Esophagus (tissue), 2 donors: ENCODE measurements around the gene LAMA5. TPM values are rescaled to one million over a fixed set of nuclear protein-coding genes. Genes with fewer than 3 reads are reported as not detected.

Experiments
- H3K27ac ChIP-seq, 2 donors: one replicate each; pipeline ENCODE4 v1.5.1; 2013; ENCODE audit warnings: low read depth in 2 of 2, mild to moderate bottlenecking in 2 of 2, inconsistent platforms in 1 of 2, low read length in 1 of 2, moderate library complexity in 1 of 2
- H3K27me3 ChIP-seq, 2 donors: one replicate each; pipeline ENCODE4 v1.6.1; 2013; ENCODE audit warnings: low read length in 2 of 2, control low read depth in 1 of 2, mild to moderate bottlenecking in 1 of 2; ENCODE audit not compliant: insufficient read depth in 2 of 2, control insufficient read depth in 1 of 2
- H3K36me3 ChIP-seq, 2 donors: one replicate each; pipeline ENCODE4 v1.6.1; 2013; ENCODE audit warnings: low read length in 1 of 2; ENCODE audit not compliant: control insufficient read depth in 2 of 2, insufficient read depth in 2 of 2
- H3K4me1 ChIP-seq, 2 donors: one replicate each; pipeline ENCODE4 v1.6.1; 2013; ENCODE audit warnings: low read length in 1 of 2; ENCODE audit not compliant: control insufficient read depth in 2 of 2, insufficient read depth in 2 of 2
- H3K4me3 ChIP-seq, 2 donors: one replicate each; pipeline ENCODE4 v1.5.1; 2013; ENCODE audit warnings: low read length in 2 of 2, mild to moderate bottlenecking in 2 of 2, low read depth in 1 of 2, moderate library complexity in 1 of 2
- H3K9me3 ChIP-seq, 2 donors: one replicate each; pipeline ENCODE4 v1.6.1; 2013; ENCODE audit warnings: mild to moderate bottlenecking in 2 of 2, low read depth in 1 of 2, low read length in 1 of 2, moderate library complexity in 1 of 2; ENCODE audit not compliant: control insufficient read depth in 2 of 2, insufficient read depth in 1 of 2
- WGBS, 2 donors: extraction: QIAGEN DNeasy Blood & Tissue Kit; methylation state at CpG; one replicate each; pipeline ENCODE4 v1.1.7; 2013; 5-methylcytosine and 5-hydroxymethylcytosine counted together
- polyA plus RNA-seq, 2 donors: library from polyadenylated mRNA; stranded (reverse); fragments of 200-250 nt; gene quantifications; one replicate each; pipeline ENCODE4 v1.2.3, GENCODE V29; 2013
- donor health status: healthy with polysubstance abuse.
- donor health status: Bipolar disorder and iron deficiency.

Gene LAMA5
- polyA plus RNA-seq, 2 donors = 79.9 to 329 TPM

GRCh38 chr20:62337558-62338293, 29.4 kb downstream of the LAMA5 start:
- Histone ChIP-seq H3K27ac (no peak overlapping the region), H3K27me3 (no peaks in the 10 kb centered on the region), H3K9me3 (peaks cover 0 to 7% of the 10 kb centered on the region in 2 donors), H3K4me1 (peaks cover 0 to 3% of the 10 kb centered on the region in 2 donors), H3K36me3 (peaks cover 7 to 50% of the 10 kb centered on the region in 2 donors), H3K4me3 (no peak overlapping the region)
- 81 to 83% methylated on average over 33 to 34 of the region's 34 CpGs for WGBS, 2 donors

DNA sequence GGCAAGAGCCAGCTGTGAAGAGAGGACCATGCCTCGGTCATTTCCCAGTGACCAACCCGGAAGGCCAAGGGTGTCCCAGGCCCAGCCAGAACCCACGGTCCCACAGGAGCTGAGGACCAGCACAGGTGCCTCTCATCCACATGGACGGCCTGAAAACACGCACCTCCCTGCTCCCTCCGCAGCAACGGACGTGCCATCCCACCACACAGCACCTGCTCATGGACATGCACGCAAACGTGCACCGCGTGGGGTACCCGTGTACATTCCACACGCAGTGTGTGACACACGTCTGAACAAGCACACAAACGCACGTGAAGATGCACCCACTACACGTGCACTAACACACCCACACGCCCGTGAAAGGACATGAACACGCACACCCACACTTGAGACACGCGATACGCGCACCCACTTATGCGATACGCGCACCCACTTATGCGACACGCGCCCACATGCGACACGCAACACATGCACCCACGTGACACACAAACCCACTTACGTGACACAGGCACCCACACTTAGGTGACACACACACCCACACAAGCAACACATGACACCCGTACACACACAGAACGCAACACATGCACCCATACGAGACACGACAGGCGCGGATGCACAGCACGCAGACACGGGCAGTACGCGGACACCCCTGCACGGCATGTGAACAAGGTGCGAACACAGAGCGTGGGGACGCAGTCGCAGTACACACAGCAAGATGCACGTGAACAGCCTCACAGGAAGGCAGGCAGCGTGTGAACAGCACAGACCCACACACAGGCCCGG, 30.1 kb downstream of the LAMA5 start:
- Histone ChIP-seq H3K9me3 (peaks cover 0 to 7% of the 10 kb centered on the region in 2 donors), H3K27me3 (no peaks in the 10 kb centered on the region), H3K27ac (no peak overlapping the region), H3K36me3 (peaks cover 7 to 58% of the 10 kb centered on the region in 2 donors), H3K4me1 (peaks cover 0 to 3% of the 10 kb centered on the region in 2 donors), H3K4me3 (no peak overlapping the region)
- 88 to 91% methylated on average over 53 of the region's 53 CpGs for WGBS, 2 donors

GRCh38 chr20:62336329-62336728, 30.8 kb downstream of the LAMA5 start:
- Histone ChIP-seq H3K4me3 (no peak overlapping the region), H3K4me1 (peaks cover 0 to 3% of the 10 kb centered on the region in 2 donors), H3K36me3 (peaks cover 7 to 60% of the 10 kb centered on the region in 2 donors), H3K9me3 (peaks cover 0 to 6% of the 10 kb centered on the region in 2 donors), H3K27ac (no peak overlapping the region), H3K27me3 (no peaks in the 10 kb centered on the region)
- WGBS, 2 donors = 76 to 79% methylated on average over 11 of the region's 11 CpGs

- WGBS, 2 donors = 85 to 87% methylated on average over 6 of the region's 6 CpGs
- Histone ChIP-seq H3K27ac (no peak overlapping the region), H3K36me3 (peaks cover 7 to 66% of the 10 kb centered on the region in 2 donors)
These were observed 31.6 kb downstream of the LAMA5 start for GRCh38 chr20:62335532-62335931.

GRCh38 chr20:62334881-62335280, 32.2 kb downstream of the LAMA5 start:
- Histone ChIP-seq H3K27me3 (no peaks in the 10 kb centered on the region), H3K4me1 (peaks cover 0 to 10% of the 10 kb centered on the region in 2 donors), H3K27ac (no peak overlapping the region), H3K9me3 (peaks cover 0 to 5% of the 10 kb centered on the region in 2 donors), H3K36me3 (peaks cover 7 to 71% of the 10 kb centered on the region in 2 donors), H3K4me3 (no peak overlapping the region)
- WGBS, 2 donors = 87 to 91% methylated on average over 13 of the region's 13 CpGs

More at GRCh38 chr20:62335532-62335931, 31.6 kb downstream of the LAMA5 start:
- peaks cover 0 to 10% of the 10 kb centered on the region in 2 donors for H3K4me1 ChIP-seq
- peaks cover 0 to 5% of the 10 kb centered on the region in 2 donors for H3K9me3 ChIP-seq
- H3K27me3 ChIP-seq = no peaks in the 10 kb centered on the region
- H3K4me3 ChIP-seq = no peak overlapping the region

- Histone ChIP-seq H3K27me3 (no peaks in the 10 kb centered on the region), H3K9me3 (peaks cover 0 to 5% of the 10 kb centered on the region in 2 donors), H3K36me3 (peaks cover 7 to 77% of the 10 kb centered on the region in 2 donors), H3K4me1 (peaks cover 0 to 10% of the 10 kb centered on the region in 2 donors), H3K4me3 (no peak overlapping the region), H3K27ac (no peak overlapping the region)
- 80 to 84% methylated on average over 31 to 37 of the region's 37 CpGs for WGBS, 2 donors
These were observed 33.1 kb downstream of the LAMA5 start for GRCh38 chr20:62333820-62334595.

DNA sequence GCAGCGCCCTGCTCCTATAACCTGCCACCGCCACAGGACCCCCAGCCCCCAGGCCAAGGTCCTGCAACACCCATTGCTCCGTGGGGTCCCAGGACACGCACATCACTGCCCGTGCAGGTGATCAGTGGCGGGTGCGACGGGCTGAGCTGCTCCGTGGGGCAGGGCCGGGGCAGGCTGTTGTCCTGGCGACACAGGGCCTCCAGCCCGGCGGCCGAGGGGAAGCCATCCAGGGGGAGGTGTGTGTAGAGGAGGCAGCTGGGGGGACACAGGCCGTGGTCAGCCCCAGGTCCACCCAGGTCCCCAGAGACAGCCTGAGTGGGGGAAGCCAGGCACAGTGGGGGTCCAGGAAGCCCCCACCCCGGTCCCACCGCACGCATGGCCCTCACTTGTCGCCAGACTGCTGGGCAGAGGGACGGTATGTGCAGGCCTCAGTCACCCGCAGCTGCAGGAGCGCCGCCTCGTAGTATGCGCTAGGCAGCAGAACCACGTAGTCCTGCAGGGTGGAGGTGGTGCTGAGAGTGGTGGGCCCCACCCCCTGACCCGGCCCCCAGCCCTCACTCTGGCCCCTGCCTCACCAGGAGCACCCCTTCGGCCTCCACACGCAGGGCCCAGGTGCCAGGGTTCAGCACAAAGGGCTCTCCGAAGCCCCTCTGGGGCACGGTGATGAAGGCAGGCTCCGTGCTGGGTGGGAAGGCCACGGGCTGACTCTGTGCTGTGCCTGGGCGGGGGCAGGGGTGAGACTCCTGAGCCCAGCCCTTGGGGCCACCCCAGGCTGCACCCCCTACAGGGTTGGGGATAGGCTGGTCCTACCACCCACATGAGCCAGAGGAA, 33.9 kb downstream of the LAMA5 start:
- Histone ChIP-seq H3K36me3 (peaks cover 7 to 83% of the 10 kb centered on the region in 2 donors), H3K4me1 (peaks cover 0 to 10% of the 10 kb centered on the region in 2 donors), H3K27me3 (no peaks in the 10 kb centered on the region), H3K27ac (no peak overlapping the region), H3K9me3 (peaks cover 0 to 5% of the 10 kb centered on the region in 2 donors), H3K4me3 (no peak overlapping the region)
- WGBS, 2 donors = 86 to 92% methylated on average over 34 of the region's 34 CpGs

GRCh38 chr20:62332421-62332820, 34.7 kb downstream of the LAMA5 start:
- no peaks in the 10 kb centered on the region for H3K27me3 ChIP-seq
- peaks cover 0 to 10% of the 10 kb centered on the region in 2 donors for H3K4me1 ChIP-seq
- no peak overlapping the region for H3K4me3 ChIP-seq
- WGBS, 2 donors = 70 to 83% methylated on average over 15 to 16 of the region's 16 CpGs
- no peak overlapping the region for H3K27ac ChIP-seq
- peaks cover 10 to 83% of the 10 kb centered on the region in 2 donors for H3K36me3 ChIP-seq
- H3K9me3 ChIP-seq = peaks cover 0 to 1% of the 10 kb centered on the region in 2 donors
